Measurements from ENCODE around the gene TSPAN14.

The TSPAN14 gene

DNA sequence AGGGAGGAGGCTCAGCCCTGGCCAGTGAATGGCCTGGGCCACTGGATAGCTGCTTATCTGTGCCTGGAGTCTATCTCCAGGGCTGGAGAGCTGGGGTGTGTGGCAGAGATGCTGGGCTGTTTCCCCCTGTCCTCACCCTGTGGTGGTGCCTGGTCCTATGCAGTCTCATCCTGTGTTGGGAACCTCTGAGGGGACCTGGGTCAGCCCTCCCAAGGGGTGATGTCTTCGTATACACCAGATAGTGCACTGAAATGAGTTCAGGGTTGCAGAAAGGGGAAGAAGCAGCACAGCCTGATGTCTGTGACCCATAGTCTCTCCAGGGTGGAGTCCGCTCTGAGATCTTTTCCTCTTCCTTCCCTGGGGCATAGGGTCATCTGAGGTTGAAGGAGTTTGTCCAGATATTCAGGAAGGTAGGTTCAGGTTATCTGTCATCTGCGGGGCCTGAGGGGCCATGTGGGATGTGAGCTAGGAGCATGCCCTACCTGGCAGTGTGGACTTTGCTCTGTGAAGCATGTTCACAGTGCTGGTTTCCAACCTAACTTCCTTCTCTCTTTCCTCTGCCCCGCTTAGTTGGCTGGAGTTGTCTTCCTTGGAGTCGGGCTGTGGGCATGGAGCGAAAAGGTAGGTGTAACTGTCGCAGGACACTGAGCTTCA is 50.2 kb downstream of the TSPAN14 start:
- no peak for DNase-seq (ENCODE audit: low spot score)
- in situ Hi-C loops (cut with MboI; ENCODE audit: low pct_unique_long_range_greater_than_20kb, low sequenced_read_pairs, unreplicated experiment), result loop anchor here (5.0 kb wide), 1 partner anchor 57 kb away; no protein-coding TSS in a partner anchor
- TF ChIP-seq, protein P1, sequence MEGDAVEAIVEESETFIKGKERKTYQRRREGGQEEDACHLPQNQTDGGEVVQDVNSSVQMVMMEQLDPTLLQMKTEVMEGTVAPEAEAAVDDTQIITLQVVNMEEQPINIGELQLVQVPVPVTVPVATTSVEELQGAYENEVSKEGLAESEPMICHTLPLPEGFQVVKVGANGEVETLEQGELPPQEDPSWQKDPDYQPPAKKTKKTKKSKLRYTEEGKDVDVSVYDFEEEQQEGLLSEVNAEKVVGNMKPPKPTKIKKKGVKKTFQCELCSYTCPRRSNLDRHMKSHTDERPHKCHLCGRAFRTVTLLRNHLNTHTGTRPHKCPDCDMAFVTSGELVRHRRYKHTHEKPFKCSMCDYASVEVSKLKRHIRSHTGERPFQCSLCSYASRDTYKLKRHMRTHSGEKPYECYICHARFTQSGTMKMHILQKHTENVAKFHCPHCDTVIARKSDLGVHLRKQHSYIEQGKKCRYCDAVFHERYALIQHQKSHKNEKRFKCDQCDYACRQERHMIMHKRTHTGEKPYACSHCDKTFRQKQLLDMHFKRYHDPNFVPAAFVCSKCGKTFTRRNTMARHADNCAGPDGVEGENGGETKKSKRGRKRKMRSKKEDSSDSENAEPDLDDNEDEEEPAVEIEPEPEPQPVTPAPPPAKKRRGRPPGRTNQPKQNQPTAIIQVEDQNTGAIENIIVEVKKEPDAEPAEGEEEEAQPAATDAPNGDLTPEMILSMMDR (IDR thresholded peaks at IDR 0.05; ENCODE audit: extremely low read depth, insufficient read depth, missing control alignments), result no peak

DNA sequence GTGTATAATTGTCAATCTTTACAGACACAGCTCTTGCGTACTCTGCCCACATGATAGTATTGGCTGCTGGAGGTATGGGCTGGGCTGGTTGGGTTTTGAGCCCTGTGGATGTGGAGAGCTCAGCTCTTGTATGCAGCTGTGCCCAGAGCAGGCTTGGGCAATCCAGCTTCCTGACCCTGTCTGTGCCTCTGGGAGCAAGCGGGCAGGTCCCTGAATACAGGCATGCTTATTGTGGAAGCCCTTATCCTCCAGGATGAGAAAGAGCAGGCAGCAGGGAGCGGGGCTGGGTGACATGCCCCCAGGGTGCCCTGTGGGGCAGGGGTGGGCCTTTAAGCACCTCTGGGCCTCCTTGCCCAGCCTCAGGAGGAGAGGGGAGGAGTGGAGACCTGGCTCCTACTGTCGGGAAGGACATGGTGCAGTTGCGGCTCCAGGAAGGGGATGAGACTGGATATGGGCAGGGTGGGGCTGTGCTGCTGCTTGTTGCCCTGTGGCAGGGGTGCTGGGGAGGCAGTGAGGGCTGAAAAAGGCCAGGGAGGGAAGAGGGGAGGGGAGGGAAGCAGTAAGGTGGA is 50.9 kb downstream of the TSPAN14 start:
- in situ Hi-C loops (cut with MboI; ENCODE audit: low pct_unique_long_range_greater_than_20kb, low sequenced_read_pairs, unreplicated experiment), result loop anchor here (5.0 kb wide), 1 partner anchor 58 kb away; no protein-coding TSS in a partner anchor
- TF ChIP-seq, protein P1 (IDR thresholded peaks at IDR 0.05; ENCODE audit: extremely low read depth, insufficient read depth, missing control alignments), result no peak
- DNase-seq (ENCODE audit: low spot score), result no peak

DNA sequence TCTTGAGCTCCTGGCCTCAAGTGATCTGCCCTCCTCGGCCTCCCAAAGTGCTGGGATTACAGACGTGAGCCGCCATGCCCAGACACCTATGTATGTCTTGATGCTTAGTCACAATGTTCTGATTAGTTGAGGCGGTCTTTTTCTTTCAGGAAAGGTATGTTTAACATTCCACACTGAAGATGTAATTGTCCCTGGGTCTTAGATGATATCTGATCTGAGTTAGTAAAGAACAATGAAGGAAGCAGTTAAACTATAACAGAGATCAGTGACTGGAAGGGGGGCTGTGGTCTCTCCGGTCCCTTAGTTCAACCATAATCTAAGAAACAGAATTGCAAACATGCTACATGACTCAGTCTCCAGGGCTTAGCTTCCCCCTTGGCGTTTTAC is 52.1 kb downstream of the TSPAN14 start:
- in situ Hi-C loops (cut with MboI; ENCODE audit: low pct_unique_long_range_greater_than_20kb, low sequenced_read_pairs, unreplicated experiment), result no loop called here
- TF ChIP-seq, protein P1 (IDR thresholded peaks at IDR 0.05; ENCODE audit: extremely low read depth, insufficient read depth, missing control alignments), result no peak
- no peak for DNase-seq (ENCODE audit: low spot score)

DNA sequence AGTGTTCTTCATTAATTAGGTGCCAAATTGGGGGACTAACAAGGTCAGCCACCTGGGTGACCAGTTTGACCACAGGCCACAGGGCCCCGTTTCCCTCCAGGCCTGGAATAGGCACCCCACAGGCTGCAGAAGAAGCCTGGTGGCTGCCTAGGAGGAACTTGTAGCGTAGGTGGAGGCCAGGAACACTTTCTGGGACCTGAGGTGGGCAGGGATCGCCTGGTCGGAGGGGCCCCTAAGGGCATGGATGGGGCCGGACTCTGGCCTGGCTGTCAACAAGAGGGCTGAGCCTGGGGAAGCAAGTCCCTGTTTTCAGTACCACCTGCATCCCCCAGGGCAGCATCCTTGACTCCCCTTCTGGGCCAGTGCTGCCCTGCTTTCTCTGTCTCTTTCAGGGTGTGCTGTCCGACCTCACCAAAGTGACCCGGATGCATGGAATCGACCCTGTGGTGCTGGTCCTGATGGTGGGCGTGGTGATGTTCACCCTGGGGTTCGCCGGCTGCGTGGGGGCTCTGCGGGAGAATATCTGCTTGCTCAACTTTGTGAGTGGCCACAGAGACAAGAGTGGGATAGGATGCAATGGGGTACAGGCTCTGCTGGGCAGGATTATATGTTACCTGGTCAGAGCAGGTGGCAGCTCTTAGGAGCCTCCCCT is 52.9 kb downstream of the TSPAN14 start:
- TF ChIP-seq, protein P1 (IDR thresholded peaks at IDR 0.05; ENCODE audit: extremely low read depth, insufficient read depth, missing control alignments), result no peak
- no peak for DNase-seq (ENCODE audit: low spot score)
- in situ Hi-C loops (cut with MboI; ENCODE audit: low pct_unique_long_range_greater_than_20kb, low sequenced_read_pairs, unreplicated experiment), result no loop called here

DNA sequence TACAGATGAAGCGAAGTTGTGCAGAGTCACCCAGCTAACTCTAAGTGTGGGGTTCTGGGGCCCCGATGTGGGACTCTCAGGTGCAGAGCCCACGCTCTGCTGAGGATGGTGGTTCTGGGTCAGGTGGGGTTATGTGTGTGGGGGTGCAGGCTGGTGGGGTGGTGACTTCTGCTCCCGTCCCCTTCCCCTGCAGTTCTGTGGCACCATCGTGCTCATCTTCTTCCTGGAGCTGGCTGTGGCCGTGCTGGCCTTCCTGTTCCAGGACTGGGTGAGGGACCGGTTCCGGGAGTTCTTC is 54.9 kb downstream of the TSPAN14 start:
- in situ Hi-C loops (cut with MboI; ENCODE audit: low pct_unique_long_range_greater_than_20kb, low sequenced_read_pairs, unreplicated experiment), result no loop called here
- no peak for DNase-seq (ENCODE audit: low spot score)
- TF ChIP-seq, protein P1 (IDR thresholded peaks at IDR 0.05; ENCODE audit: extremely low read depth, insufficient read depth, missing control alignments), result no peak

DNA sequence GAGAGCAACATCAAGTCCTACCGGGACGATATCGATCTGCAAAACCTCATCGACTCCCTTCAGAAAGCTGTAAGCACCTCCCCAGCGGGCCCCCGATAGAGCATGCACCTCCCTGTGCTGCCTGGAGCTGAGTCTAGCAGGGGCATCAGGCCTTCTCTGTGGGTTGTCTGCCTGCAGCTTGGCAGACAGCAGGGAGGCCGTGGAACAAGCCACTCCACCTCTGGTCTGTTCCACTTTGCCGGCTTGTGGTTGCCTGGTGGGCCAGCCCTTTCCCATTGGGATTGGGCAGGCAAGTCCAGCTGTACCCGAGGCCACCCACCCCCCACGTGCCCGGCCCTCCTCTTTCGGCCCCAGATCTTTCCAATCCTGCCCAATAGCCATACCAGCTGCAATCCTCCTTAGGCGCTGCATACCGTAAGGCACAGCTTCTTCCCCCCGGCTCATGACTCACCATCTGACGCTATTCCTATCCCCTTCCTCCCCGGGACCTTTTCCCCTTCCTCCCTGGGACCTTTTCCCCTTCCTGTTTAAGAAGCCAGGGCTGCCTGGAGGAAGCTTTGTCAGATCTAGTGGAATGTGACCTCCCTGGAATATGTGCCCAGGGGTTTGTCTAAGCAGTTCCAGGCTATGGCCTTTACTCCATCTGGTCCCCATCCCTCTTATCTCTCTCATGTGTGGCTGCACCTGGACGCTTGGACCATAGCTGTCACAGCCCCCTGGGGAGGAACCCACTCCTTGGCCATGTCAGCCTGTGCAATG is 55.5 kb downstream of the TSPAN14 start:
- no peak for DNase-seq (ENCODE audit: low spot score)
- in situ Hi-C loops (cut with MboI; ENCODE audit: low pct_unique_long_range_greater_than_20kb, low sequenced_read_pairs, unreplicated experiment), result no loop called here
- TF ChIP-seq, protein P1 (IDR thresholded peaks at IDR 0.05; ENCODE audit: extremely low read depth, insufficient read depth, missing control alignments), result no peak
